Prostate gland (tissue), 2 donors: ENCODE measurements around the gene ABL2.
"Not testable (repeated sequence)": the region's sequence is repeated elsewhere in the genome, so short reads cannot be mapped to it uniquely, and the experiment has no call there.

ENCODE experiments used
- POLR2A ChIP-seq: fragments of 450-650 bp; IDR thresholded peaks from one replicate; pipeline ENCODE4 v1.6.1; 2016; ENCODE audit warnings: antibody characterized with exemption, mild to moderate bottlenecking
- TF ChIP-seq, protein P1 (sequence below), 4 experiments: fragments of 200-600 bp in 2 of 4; fragments of 450-650 bp in 2 of 4; sonication (generic) in 2 of 4; IDR thresholded peaks; 1 replicate in 3 of 4; 2 replicates in 1 of 4; pipeline ENCODE4 v1.5.1; 2016 to 2019; ENCODE audit warnings: antibody characterized with exemption in 4 of 4, mild to moderate bottlenecking in 2 of 4, moderate library complexity in 2 of 4

DNA sequence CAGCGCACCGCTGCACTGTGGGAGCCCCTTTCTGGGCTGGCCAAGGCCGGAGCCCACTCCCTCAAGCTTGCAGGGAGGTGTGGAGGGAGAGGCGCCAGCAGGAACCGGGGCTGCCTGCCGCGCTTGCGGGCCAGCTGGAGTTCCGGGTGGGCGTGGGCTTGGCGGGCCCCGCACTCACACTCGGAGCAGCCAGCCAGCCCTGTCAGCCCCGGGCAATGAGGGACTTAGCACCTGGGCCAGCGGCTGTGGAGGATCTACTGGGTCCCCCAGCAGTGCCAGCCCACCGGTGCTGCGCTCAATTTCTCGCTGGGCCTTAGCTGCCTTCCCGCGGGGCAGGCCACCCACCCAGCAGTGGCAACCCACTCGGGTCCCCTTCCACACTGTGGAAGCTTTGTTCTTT lies 90.7 kb downstream of the ABL2 start:
- not testable (repeated sequence) for TF ChIP-seq POLR2A
- TF ChIP-seq, protein P1, sequence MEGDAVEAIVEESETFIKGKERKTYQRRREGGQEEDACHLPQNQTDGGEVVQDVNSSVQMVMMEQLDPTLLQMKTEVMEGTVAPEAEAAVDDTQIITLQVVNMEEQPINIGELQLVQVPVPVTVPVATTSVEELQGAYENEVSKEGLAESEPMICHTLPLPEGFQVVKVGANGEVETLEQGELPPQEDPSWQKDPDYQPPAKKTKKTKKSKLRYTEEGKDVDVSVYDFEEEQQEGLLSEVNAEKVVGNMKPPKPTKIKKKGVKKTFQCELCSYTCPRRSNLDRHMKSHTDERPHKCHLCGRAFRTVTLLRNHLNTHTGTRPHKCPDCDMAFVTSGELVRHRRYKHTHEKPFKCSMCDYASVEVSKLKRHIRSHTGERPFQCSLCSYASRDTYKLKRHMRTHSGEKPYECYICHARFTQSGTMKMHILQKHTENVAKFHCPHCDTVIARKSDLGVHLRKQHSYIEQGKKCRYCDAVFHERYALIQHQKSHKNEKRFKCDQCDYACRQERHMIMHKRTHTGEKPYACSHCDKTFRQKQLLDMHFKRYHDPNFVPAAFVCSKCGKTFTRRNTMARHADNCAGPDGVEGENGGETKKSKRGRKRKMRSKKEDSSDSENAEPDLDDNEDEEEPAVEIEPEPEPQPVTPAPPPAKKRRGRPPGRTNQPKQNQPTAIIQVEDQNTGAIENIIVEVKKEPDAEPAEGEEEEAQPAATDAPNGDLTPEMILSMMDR (IDR thresholded peaks at IDR 0.05): not testable (repeated sequence)
